ENCODE measurements around the gene DEFB121. TPM values are rescaled to one million over a fixed set of nuclear protein-coding genes. Genes with fewer than 3 reads are reported as not detected.

DEFB121 gene
- total and polyA plus RNA-seq, 2 experiments from 2014 or later = not detected

- Histone ChIP-seq H3K4me1 (ENCODE audit: insufficient read depth) (no peaks in the 10 kb centered on the region), H3K4me2 (no peak overlapping the region), H3K27me3 (no peaks in the 10 kb centered on the region), H3K9me2 (replicated peaks; ENCODE audit: insufficient read depth) (no peaks in the 10 kb centered on the region), H3K36me3 (replicated peaks; ENCODE audit: insufficient read depth, low read depth) (no peaks in the 10 kb centered on the region), H3K4me3 (no peak overlapping the region), H2AFZ (no peak overlapping the region), H3K27ac (no peak overlapping the region), H4K20me1 (ENCODE audit: insufficient read depth, poor library complexity, severe bottlenecking) (no peaks in the 10 kb centered on the region), H3K9me3 (ENCODE audit: low read depth) (no peaks in the 10 kb centered on the region), H3K79me2 (no peaks in the 10 kb centered on the region)
- TF ChIP-seq EZH2 (IDR thresholded peaks at IDR 0.05; ENCODE audit: borderline replicate concordance) (no peak), EZH2phosphoT487 (IDR thresholded peaks at IDR 0.05; ENCODE audit: low read depth, severe bottlenecking, unreplicated experiment) (no peak), CTCF (IDR thresholded peaks at IDR 0.05; ENCODE audit: poor library complexity) (no peak)
- no peak for DNase-seq (ENCODE audit: low spot score)
- 21% methylated on average over 1 of the region's 1 CpG for WGBS (ENCODE audit: low lambda C conversion rate, missing lambda C conversion rate)
These were observed 50.0 kb downstream of the DEFB121 start for GRCh38 chr20:31355981-31356380.

Small RNAs within 50 kb of the gene (small RNA-seq; reads per million reads assigned to genes)
- gene DEFB117 (not detected), gene RF00561 (not detected), gene RNA5SP480 (not detected)

Other genes with a start within 250 kb of the DEFB121 start
- gene DEFB115, start 148.6 kb downstream of the DEFB121 start, total RNA-seq = not detected in 2 replicates
- gene DEFB115, start 148.6 kb downstream of the DEFB121 start, polyA plus RNA-seq = not detected in 2 replicates
- gene DEFB116, start 97.6 kb downstream of the DEFB121 start, total RNA-seq = not detected in 2 replicates
- gene DEFB116, start 97.6 kb downstream of the DEFB121 start, polyA plus RNA-seq = not detected in 2 replicates
- not detected in 2 replicates for gene DEFB118, start 37.6 kb downstream of the DEFB121 start, total RNA-seq
- gene DEFB118, start 37.6 kb downstream of the DEFB121 start, polyA plus RNA-seq = not detected in 2 replicates
- gene DEFB119, start 15.6 kb downstream of the DEFB121 start, total RNA-seq = not detected in 2 replicates
- not detected in 2 replicates for gene DEFB119, start 15.6 kb downstream of the DEFB121 start, polyA plus RNA-seq
- not detected in 2 replicates for gene DEFB123, start 34.4 kb upstream of the DEFB121 start, total RNA-seq
- gene DEFB123, start 34.4 kb upstream of the DEFB121 start, polyA plus RNA-seq = not detected in 2 replicates
- gene DEFB124, start 68.9 kb upstream of the DEFB121 start, total RNA-seq = not detected in 2 replicates
- not detected in 2 replicates for gene DEFB124, start 68.9 kb upstream of the DEFB121 start, polyA plus RNA-seq
- 0.08 TPM in 1 of 2 replicates, not detected in the other for gene REM1, start 69.1 kb upstream of the DEFB121 start, total RNA-seq
- gene REM1, start 69.1 kb upstream of the DEFB121 start, polyA plus RNA-seq = 1.1 TPM in 1 of 2 replicates, not detected in the other
- gene HM13, start 108.2 kb upstream of the DEFB121 start, total RNA-seq = 219 and 228 TPM in 2 replicates
- gene HM13, start 108.2 kb upstream of the DEFB121 start, polyA plus RNA-seq = 460 and 461 TPM in 2 replicates
- gene ID1, start 199.1 kb upstream of the DEFB121 start, total RNA-seq = 616 and 651 TPM in 2 replicates
- gene ID1, start 199.1 kb upstream of the DEFB121 start, polyA plus RNA-seq = 310 and 388 TPM in 2 replicates
- 0.68 and 3.6 TPM in 2 replicates for gene COX4I2, start 231.7 kb upstream of the DEFB121 start, total RNA-seq
- gene COX4I2, start 231.7 kb upstream of the DEFB121 start, polyA plus RNA-seq = 0.37 and 3.3 TPM in 2 replicates